Activated CD4-positive, CD25-positive, alpha-beta regulatory T cell treated with anti-CD3 and anti-CD28 coated beads, Interleukin-2, amount 50 U/mL, for 16 hours (primary cell): ENCODE data around the gene CDH20.

Experiments used
- DNase-seq: peaks from one replicate; pipeline ENCODE4 v3.0.0-alpha.2; 2020; ENCODE audit warnings: low read depth, low spot score

Gene CDH20

GRCh38 chr18:61426492-61427053 lies 93.3 kb downstream of the CDH20 start:
- no peak for DNase-seq

GRCh38 chr18:61428266-61428665 lies 95.0 kb downstream of the CDH20 start:
- DNase-seq, result no peak

- no peak for DNase-seq
Observed at GRCh38 chr18:61432590-61432989, 99.4 kb downstream of the CDH20 start.

GRCh38 chr18:61435064-61435652 lies 101.9 kb downstream of the CDH20 start:
- DNase-seq, result no peak

GRCh38 chr18:61443081-61443725 lies 110.0 kb downstream of the CDH20 start:
- DNase-seq, result no peak

GRCh38 chr18:61448316-61448715 lies 115.1 kb downstream of the CDH20 start:
- DNase-seq, result no peak

- no peak for DNase-seq
Observed at GRCh38 chr18:61459896-61460648, 126.8 kb downstream of the CDH20 start.

GRCh38 chr18:61464551-61465142 lies 131.4 kb downstream of the CDH20 start:
- no peak for DNase-seq

- no peak for DNase-seq
Observed at GRCh38 chr18:61466736-61467135, 133.5 kb downstream of the CDH20 start.

- no peak for DNase-seq
Observed at GRCh38 chr18:61470031-61470674, 136.9 kb downstream of the CDH20 start.

- no peak for DNase-seq
Observed at GRCh38 chr18:61471541-61471940, 138.3 kb downstream of the CDH20 start.

GRCh38 chr18:61471942-61472341 lies 138.7 kb downstream of the CDH20 start:
- no peak for DNase-seq

- DNase-seq, result no peak
Observed at GRCh38 chr18:61474341-61474740, 141.1 kb downstream of the CDH20 start.

- no peak for DNase-seq
Observed at GRCh38 chr18:61474918-61475317, 141.7 kb downstream of the CDH20 start.

GRCh38 chr18:61475931-61476330 lies 142.7 kb downstream of the CDH20 start:
- DNase-seq, result no peak

- no peak for DNase-seq
Observed at GRCh38 chr18:61489334-61489733, 156.1 kb downstream of the CDH20 start.

- DNase-seq, result no peak
Observed at GRCh38 chr18:61496374-61496773, 163.1 kb downstream of the CDH20 start.

GRCh38 chr18:61497422-61497821 lies 164.2 kb downstream of the CDH20 start:
- DNase-seq, result no peak

GRCh38 chr18:61502472-61502871 lies 169.2 kb downstream of the CDH20 start:
- no peak for DNase-seq

- DNase-seq, result no peak
Observed at GRCh38 chr18:61503688-61504087, 170.5 kb downstream of the CDH20 start.

- DNase-seq, result no peak
Observed at GRCh38 chr18:61528961-61529360, 195.7 kb downstream of the CDH20 start.

- DNase-seq, result no peak
Observed at GRCh38 chr18:61530681-61531080, 197.5 kb downstream of the CDH20 start.
